Neural progenitor cell (in vitro differentiated cells): Measurements from ENCODE around the gene HTR6. TPM values are rescaled to one million over a fixed set of nuclear protein-coding genes. Genes with fewer than 3 reads are reported as not detected.
A peak's percentile ranks its signal among the peaks of the same experiment; 100 is the strongest.

Experiments used
- DNase-seq: peaks from one replicate; pipeline ENCODE4 v3.0.0-alpha.2; 2016; ENCODE audit warnings: low spot score
- H2AFZ ChIP-seq: fragments of 200-600 bp; sonication (generic); replicated peaks from 2 replicates; pipeline ENCODE4 v1.6.1; 2016; ENCODE audit warnings: antibody characterized with exemption
- H3F3A ChIP-seq: fragments of 200-600 bp; sonication (generic); 2 replicates; pipeline ENCODE4 v1.6.1; 2016; ENCODE audit warnings: antibody characterized with exemption, low read depth
- H3K27ac ChIP-seq: fragments of 200-600 bp; sonication (generic); 2 replicates; pipeline ENCODE4 v1.5.1; 2016; ENCODE audit warnings: mild to moderate bottlenecking
- H3K27me3 ChIP-seq: fragments of 200-600 bp; sonication (generic); 2 replicates; pipeline ENCODE4 v1.6.1; 2016; ENCODE audit warnings: mild to moderate bottlenecking, moderate library complexity
- H3K36me3 ChIP-seq: fragments of 200-600 bp; sonication (generic); 2 replicates; pipeline ENCODE4 v1.5.1; 2016
- H3K4me1 ChIP-seq: fragments of 200-600 bp; sonication (generic); 2 replicates; pipeline ENCODE4 v1.6.1; 2016; ENCODE audit warnings: mixed run types
- H3K4me2 ChIP-seq: fragments of 200-600 bp; sonication (generic); 2 replicates; pipeline ENCODE4 v1.6.1; 2016
- H3K4me3 ChIP-seq: fragments of 200-600 bp; sonication (generic); 2 replicates; pipeline ENCODE4 v1.5.1; 2016
- H3K79me2 ChIP-seq: fragments of 200-600 bp; sonication (generic); 2 replicates; pipeline ENCODE4 v1.6.1; 2016; ENCODE audit warnings: low read depth
- H3K9ac ChIP-seq: fragments of 200-600 bp; sonication (generic); 2 replicates; pipeline ENCODE4 v1.6.1; 2016
- H3K9me3 ChIP-seq: fragments of 200-600 bp; sonication (generic); 2 replicates; pipeline ENCODE4 v1.5.1; 2016; ENCODE audit warnings: low read depth
- H4K20me1 ChIP-seq: fragments of 200-600 bp; sonication (generic); 2 replicates; pipeline ENCODE4 v1.6.1; 2016; ENCODE audit warnings: low read depth
- H3K27ac Mint-ChIP-seq: 3 replicates; pipeline ENCODE4 v1.8.0; 2021; ENCODE audit warnings: mixed read lengths
- H3K27me3 Mint-ChIP-seq: 2 replicates; pipeline ENCODE4 v1.8.0; 2022; ENCODE audit warnings: low read depth, mild to moderate bottlenecking, inconsistent platforms, moderate library complexity, mixed read lengths; ENCODE audit not compliant: insufficient read depth
- H3K36me3 Mint-ChIP-seq: 3 replicates; pipeline ENCODE4 v1.8.0; 2021; ENCODE audit warnings: mixed read lengths
- H3K4me1 Mint-ChIP-seq: 3 replicates; pipeline ENCODE4 v1.8.0; 2021; ENCODE audit warnings: mixed read lengths
- H3K4me3 Mint-ChIP-seq: 3 replicates; pipeline ENCODE4 v1.8.0; 2021; ENCODE audit warnings: mild to moderate bottlenecking, moderate library complexity, mixed read lengths
- H3K9me3 Mint-ChIP-seq: 3 replicates; pipeline ENCODE4 v1.8.0; 2020; ENCODE audit warnings: mixed read lengths
- EZH2 ChIP-seq: fragments of 200-600 bp; sonication (generic); IDR thresholded peaks from 2 replicates; pipeline ENCODE4 v1.6.1; 2017; ENCODE audit warnings: antibody characterized with exemption, mild to moderate bottlenecking, moderate library complexity
- EZH2phosphoT487 ChIP-seq: fragments of 200-600 bp; sonication (generic); IDR thresholded peaks from 2 replicates; pipeline ENCODE4 v1.6.1; 2017; ENCODE audit warnings: antibody characterized with exemption
- total RNA-seq: library from RNA; depleted of rRNA; stranded (reverse); fragments of >200 nt; gene quantifications from 2 replicates; pipeline ENCODE4 v1.2.3, GENCODE V29; 2015; ENCODE audit warnings: low replicate concordance
- TF ChIP-seq, protein P1 (sequence below): fragments of 200-600 bp; sonication (generic); IDR thresholded peaks from 2 replicates; pipeline ENCODE4 v1.5.1; 2017; ENCODE audit warnings: antibody characterized with exemption, mild to moderate bottlenecking

HTR6 gene
- total RNA-seq, 1 donor from 2014 or later = not detected

DNA sequence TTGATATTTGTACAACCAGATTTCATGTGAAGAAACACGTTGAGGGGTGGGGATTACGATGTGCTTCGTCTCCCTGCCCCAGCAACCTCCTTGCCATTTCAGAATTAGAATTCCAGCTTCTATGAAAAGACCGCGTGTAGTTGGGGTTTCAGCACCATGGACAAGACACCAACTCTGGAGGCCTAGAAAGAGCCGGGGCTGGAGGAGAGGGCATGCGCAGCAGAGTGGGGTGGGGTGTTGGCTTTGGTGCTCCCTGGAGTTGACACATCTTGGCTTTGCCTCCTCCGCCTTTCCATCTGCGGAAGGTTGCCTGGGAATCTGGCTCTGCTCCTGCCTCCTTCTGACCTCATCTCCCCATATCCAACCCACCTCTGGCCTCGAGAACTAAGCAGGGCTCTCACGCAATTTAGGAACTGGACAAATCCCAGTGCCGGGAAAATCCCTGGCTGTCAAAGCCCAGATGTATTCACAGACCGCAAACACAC lies 11.8 kb downstream of the HTR6 start:
- TF ChIP-seq EZH2phosphoT487 = no peak
- no peak for TF ChIP-seq EZH2
- TF ChIP-seq, protein P1, sequence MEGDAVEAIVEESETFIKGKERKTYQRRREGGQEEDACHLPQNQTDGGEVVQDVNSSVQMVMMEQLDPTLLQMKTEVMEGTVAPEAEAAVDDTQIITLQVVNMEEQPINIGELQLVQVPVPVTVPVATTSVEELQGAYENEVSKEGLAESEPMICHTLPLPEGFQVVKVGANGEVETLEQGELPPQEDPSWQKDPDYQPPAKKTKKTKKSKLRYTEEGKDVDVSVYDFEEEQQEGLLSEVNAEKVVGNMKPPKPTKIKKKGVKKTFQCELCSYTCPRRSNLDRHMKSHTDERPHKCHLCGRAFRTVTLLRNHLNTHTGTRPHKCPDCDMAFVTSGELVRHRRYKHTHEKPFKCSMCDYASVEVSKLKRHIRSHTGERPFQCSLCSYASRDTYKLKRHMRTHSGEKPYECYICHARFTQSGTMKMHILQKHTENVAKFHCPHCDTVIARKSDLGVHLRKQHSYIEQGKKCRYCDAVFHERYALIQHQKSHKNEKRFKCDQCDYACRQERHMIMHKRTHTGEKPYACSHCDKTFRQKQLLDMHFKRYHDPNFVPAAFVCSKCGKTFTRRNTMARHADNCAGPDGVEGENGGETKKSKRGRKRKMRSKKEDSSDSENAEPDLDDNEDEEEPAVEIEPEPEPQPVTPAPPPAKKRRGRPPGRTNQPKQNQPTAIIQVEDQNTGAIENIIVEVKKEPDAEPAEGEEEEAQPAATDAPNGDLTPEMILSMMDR = no peak
- DNase-seq = peak; percentile 92

DNA sequence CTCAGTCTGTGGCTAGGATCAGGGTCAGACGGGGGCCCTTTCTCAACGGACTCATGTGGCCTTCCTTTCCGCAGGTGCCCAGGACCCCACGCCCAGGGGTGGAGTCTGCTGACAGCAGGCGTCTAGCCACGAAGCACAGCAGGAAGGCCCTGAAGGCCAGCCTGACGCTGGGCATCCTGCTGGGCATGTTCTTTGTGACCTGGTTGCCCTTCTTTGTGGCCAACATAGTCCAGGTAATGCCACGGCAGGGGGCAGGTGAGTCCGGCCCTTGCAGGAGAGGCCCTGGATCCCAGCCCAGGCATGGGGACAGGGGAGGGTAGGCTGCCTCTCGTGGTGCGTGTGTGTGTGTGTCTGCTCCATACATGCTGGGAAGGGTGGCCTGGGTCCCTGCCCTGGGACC lies 13.8 kb downstream of the HTR6 start:
- no peaks in the 10 kb centered on the region for H3K9me3 ChIP-seq
- H3F3A ChIP-seq = no peaks in the 10 kb centered on the region
- Mint-ChIP-seq H3K4me3 (no peak overlapping the region), H3K27ac (no peak overlapping the region), H3K27me3 (peaks cover 10% of the 10 kb centered on the region), H3K4me1 (peaks cover 3% of the 10 kb centered on the region), H3K36me3 (no peaks in the 10 kb centered on the region), H3K9me3 (no peaks in the 10 kb centered on the region)
- H2AFZ ChIP-seq = no peak overlapping the region
- H3K4me1 ChIP-seq = no peaks in the 10 kb centered on the region
- H3K36me3 ChIP-seq = no peaks in the 10 kb centered on the region
- no peaks in the 10 kb centered on the region for H3K79me2 ChIP-seq
- no peak overlapping the region for H3K4me2 ChIP-seq
- H3K27me3 ChIP-seq = peaks cover 18% of the 10 kb centered on the region
- TF ChIP-seq EZH2phosphoT487 (no peak), EZH2 (no peak)
- TF ChIP-seq, protein P1 = no peak
- no peak overlapping the region for H3K27ac ChIP-seq
- H3K4me3 ChIP-seq = no peak overlapping the region
- no peak overlapping the region for H3K9ac ChIP-seq
- DNase-seq = no peak
- peaks cover 14% of the 10 kb centered on the region for H4K20me1 ChIP-seq

More for the DNA sequence above, 11.8 kb downstream of the HTR6 start:
- H3K36me3 Mint-ChIP-seq = no peaks in the 10 kb centered on the region
- no peak overlapping the region for H3K4me3 Mint-ChIP-seq
- Histone ChIP-seq H3K27me3 (peaks cover 18% of the 10 kb centered on the region), H3K79me2 (no peaks in the 10 kb centered on the region), H3K36me3 (no peaks in the 10 kb centered on the region), H3K4me2 (no peak overlapping the region), H3K9ac (no peak overlapping the region), H3K9me3 (no peaks in the 10 kb centered on the region), H3K4me3 (no peak overlapping the region), H3F3A (no peaks in the 10 kb centered on the region), H3K4me1 (no peaks in the 10 kb centered on the region), H3K27ac (no peak overlapping the region), H4K20me1 (peaks cover 14% of the 10 kb centered on the region), H2AFZ (no peak overlapping the region)
- no peak overlapping the region for H3K27ac Mint-ChIP-seq
- H3K9me3 Mint-ChIP-seq = no peaks in the 10 kb centered on the region
- peaks cover 13% of the 10 kb centered on the region for H3K27me3 Mint-ChIP-seq
- no peaks in the 10 kb centered on the region for H3K4me1 Mint-ChIP-seq

GRCh38 chr1:19678931-19679453 lies 14.3 kb downstream of the HTR6 start:
- no peak overlapping the region for H3K27ac Mint-ChIP-seq
- no peaks in the 10 kb centered on the region for H3F3A ChIP-seq
- H3K9me3 ChIP-seq = no peaks in the 10 kb centered on the region
- H3K4me1 Mint-ChIP-seq = peaks cover 3% of the 10 kb centered on the region
- H3K4me3 Mint-ChIP-seq = no peak overlapping the region
- H3K27ac ChIP-seq = no peak overlapping the region
- H3K4me3 ChIP-seq = no peak overlapping the region
- H3K79me2 ChIP-seq = no peaks in the 10 kb centered on the region
- H3K9ac ChIP-seq = no peak overlapping the region
- H3K27me3 ChIP-seq = peaks cover 18% of the 10 kb centered on the region
- peaks cover 14% of the 10 kb centered on the region for H4K20me1 ChIP-seq
- H3K4me1 ChIP-seq = no peaks in the 10 kb centered on the region
- TF ChIP-seq EZH2phosphoT487 (no peak), EZH2 (no peak)
- TF ChIP-seq, protein P1 = no peak
- no peaks in the 10 kb centered on the region for H3K36me3 Mint-ChIP-seq
- no peak overlapping the region for H3K4me2 ChIP-seq
- no peak overlapping the region for H2AFZ ChIP-seq
- H3K27me3 Mint-ChIP-seq = peaks cover 10% of the 10 kb centered on the region
- no peaks in the 10 kb centered on the region for H3K36me3 ChIP-seq
- H3K9me3 Mint-ChIP-seq = no peaks in the 10 kb centered on the region
- no peak for DNase-seq
